Skin epidermis (tissue), 12 donors: ENCODE data around the gene MYO7B.

Experiments
- H3K27ac ChIP-seq, 21 experiments: fragments of 200-600 bp; sonication (generic) in 11 of 21; one replicate each; pipeline ENCODE4 v1.5.0; 2020; ENCODE audit warnings: mild to moderate bottlenecking in 3 of 21, inconsistent platforms in 2 of 21, moderate library complexity in 2 of 21
- H3K4me3 ChIP-seq, 7 experiments: fragments of 200-600 bp; sonication (generic) in 2 of 7; one replicate each; pipeline ENCODE4 v1.5.0; 2020; ENCODE audit warnings: inconsistent platforms in 2 of 7, mild to moderate bottlenecking in 2 of 7, moderate library complexity in 1 of 7

MYO7B gene

GRCh38 chr2:127631541-127631996, 96.1 kb downstream of the MYO7B start:
- Histone ChIP-seq H3K27ac (no peak overlapping the region), H3K4me3 (no peak overlapping the region)

- no peak overlapping the region for H3K27ac ChIP-seq
These were observed 96.6 kb downstream of the MYO7B start for GRCh38 chr2:127631997-127632581.

GRCh38 chr2:127632592-127633489, 97.4 kb downstream of the MYO7B start:
- Histone ChIP-seq H3K4me3 (no peak overlapping the region), H3K27ac (no peak overlapping the region)

More at GRCh38 chr2:127631997-127632581, 96.6 kb downstream of the MYO7B start:
- H3K4me3 ChIP-seq, result no peak overlapping the region

GRCh38 chr2:127633556-127634065, 98.1 kb downstream of the MYO7B start:
- Histone ChIP-seq H3K27ac (peak overlapping the region in 1 of 21 experiments; percentile 21), H3K4me3 (no peak overlapping the region)

- H3K4me3 ChIP-seq, result no peak overlapping the region
- no peak overlapping the region for H3K27ac ChIP-seq
These were observed 98.7 kb downstream of the MYO7B start for GRCh38 chr2:127634066-127634617.

- Histone ChIP-seq H3K27ac (no peak overlapping the region), H3K4me3 (no peak overlapping the region)
These were observed 99.3 kb downstream of the MYO7B start for GRCh38 chr2:127634626-127635379.

- Histone ChIP-seq H3K27ac (peak overlapping the region in 1 of 21 experiments; percentile 22), H3K4me3 (no peak overlapping the region)
These were observed 100.1 kb downstream of the MYO7B start for GRCh38 chr2:127635380-127636237.

- Histone ChIP-seq H3K27ac (peak overlapping the region in 12 of 21 experiments; percentile 13 to 82 (median 66)), H3K4me3 (no peak overlapping the region)
These were observed 101.1 kb downstream of the MYO7B start for GRCh38 chr2:127636248-127637235.

- Histone ChIP-seq H3K27ac (peak overlapping the region in 17 of 21 experiments; percentile 13 to 82 (median 67)), H3K4me3 (no peak overlapping the region)
These were observed 101.8 kb downstream of the MYO7B start for GRCh38 chr2:127637236-127637630.

GRCh38 chr2:127637725-127638252, 102.3 kb downstream of the MYO7B start:
- no peak overlapping the region for H3K4me3 ChIP-seq
- peak overlapping the region in 19 of 21 experiments; percentile 13 to 82 (median 66) for H3K27ac ChIP-seq

GRCh38 chr2:127638361-127639110, 103.1 kb downstream of the MYO7B start:
- H3K4me3 ChIP-seq, result no peak overlapping the region
- H3K27ac ChIP-seq, result peak overlapping the region in 18 of 21 experiments; percentile 13 to 82 (median 68)

GRCh38 chr2:127639111-127639474, 103.6 kb downstream of the MYO7B start:
- H3K4me3 ChIP-seq, result no peak overlapping the region
- H3K27ac ChIP-seq, result peak overlapping the region in 10 of 21 experiments; percentile 29 to 82 (median 61)

GRCh38 chr2:127640082-127641072, 104.9 kb downstream of the MYO7B start:
- peak overlapping the region in 5 of 21 experiments; percentile 25 to 67 (median 53) for H3K27ac ChIP-seq
- no peak overlapping the region for H3K4me3 ChIP-seq

GRCh38 chr2:127641133-127641532, 105.7 kb downstream of the MYO7B start:
- peak overlapping the region in 4 of 21 experiments; percentile 27 to 67 (median 42) for H3K27ac ChIP-seq
- no peak overlapping the region for H3K4me3 ChIP-seq

- peak overlapping the region in 9 of 21 experiments; percentile 21 to 67 (median 44) for H3K27ac ChIP-seq
- no peak overlapping the region for H3K4me3 ChIP-seq
These were observed 106.5 kb downstream of the MYO7B start for GRCh38 chr2:127641846-127642507.
